Neural cell (in vitro differentiated cells): Measurements from ENCODE around the gene SLC18A2. TPM values are rescaled to one million over a fixed set of nuclear protein-coding genes. Genes with fewer than 3 reads are reported as not detected.

Experiments
- H2AFZ ChIP-seq: fragments of 200-600, 300-800 bp; sonication (generic), shearing (Covaris generic); 2 replicates; pipeline ENCODE4 v1.6.0; 2014; ENCODE audit warnings: low read depth, mild to moderate bottlenecking, antibody characterized with exemption, low read length, moderate library complexity
- H3F3A ChIP-seq: fragments of 200-600 bp; shearing (Covaris generic); 2 replicates; pipeline ENCODE4 v1.6.1; 2016; ENCODE audit warnings: mild to moderate bottlenecking, moderate library complexity, mixed read lengths, antibody characterized with exemption, low read length; ENCODE audit not compliant: insufficient read depth, poor library complexity, severe bottlenecking
- H3K27ac ChIP-seq: fragments of 200-600, 300-800 bp; sonication (generic), shearing (Covaris generic); 2 replicates; pipeline ENCODE4 v1.5.1; 2014; ENCODE audit warnings: mild to moderate bottlenecking, low read length, moderate library complexity
- H3K27me3 ChIP-seq: fragments of 300-800, 200-600 bp; sonication (generic), shearing (Covaris generic); 2 replicates; pipeline ENCODE4 v1.6.0; 2014; ENCODE audit warnings: mild to moderate bottlenecking, low read depth, low read length, moderate library complexity; ENCODE audit not compliant: insufficient read depth
- H3K36me3 ChIP-seq: fragments of 300-800, 200-600 bp; sonication (generic), shearing (Covaris generic); 2 replicates; pipeline ENCODE4 v1.5.1; 2014; ENCODE audit warnings: mild to moderate bottlenecking, antibody characterized with exemption, low read length, moderate library complexity; ENCODE audit not compliant: insufficient read depth
- H3K4me2 ChIP-seq: fragments of 300-800, 200-600 bp; sonication (generic), shearing (Covaris generic); 2 replicates; pipeline ENCODE4 v1.6.0; 2014; ENCODE audit warnings: mild to moderate bottlenecking, low read length
- H3K4me3 ChIP-seq: fragments of 300-800, 200-600 bp; sonication (generic), shearing (Covaris generic); 2 replicates; pipeline ENCODE4 v1.5.1; 2014; ENCODE audit warnings: mild to moderate bottlenecking, low read length, moderate library complexity
- H3K79me2 ChIP-seq: fragments of 200-600 bp; shearing (Covaris generic); replicated peaks from 2 replicates; pipeline ENCODE4 v1.6.0; 2014; ENCODE audit warnings: mild to moderate bottlenecking, low read length, moderate library complexity; ENCODE audit not compliant: insufficient read depth
- H3K9ac ChIP-seq: fragments of 300-800, 200-600 bp; sonication (generic), shearing (Covaris generic); 2 replicates; pipeline ENCODE4 v1.6.1; 2016; ENCODE audit warnings: mild to moderate bottlenecking, low read length, mixed read lengths
- H3K9me2 ChIP-seq: fragments of 200-600 bp; shearing (Covaris generic); 2 replicates; pipeline ENCODE4 v1.6.1; 2016; ENCODE audit warnings: mild to moderate bottlenecking, low read length, mixed read lengths; ENCODE audit not compliant: insufficient read depth
- H3K9me3 ChIP-seq: fragments of 200-600, 300-800 bp; sonication (generic), shearing (Covaris generic); 2 replicates; pipeline ENCODE4 v1.6.1; 2016; ENCODE audit warnings: mild to moderate bottlenecking, mixed run types, low read length, moderate library complexity, mixed read lengths
- H4K20me1 ChIP-seq: fragments of 200-600 bp; shearing (Covaris generic); 2 replicates; pipeline ENCODE4 v1.6.1; 2016; ENCODE audit warnings: mild to moderate bottlenecking, mixed run types; ENCODE audit not compliant: insufficient read depth
- CTCF ChIP-seq: fragments of 450-650 bp; IDR thresholded peaks from 2 replicates; pipeline ENCODE4 v1.5.1; 2014; ENCODE audit warnings: antibody characterized with exemption, mild to moderate bottlenecking, moderate library complexity; ENCODE audit not compliant: poor library complexity, severe bottlenecking
- EP300 ChIP-seq: fragments of 450-650 bp; conservative IDR thresholded peaks from 2 replicates; pipeline ENCODE4 v1.6.1; 2014; ENCODE audit warnings: antibody characterized with exemption, mild to moderate bottlenecking, moderate library complexity; ENCODE audit not compliant: poor library complexity, severe bottlenecking
- EZH2 ChIP-seq: fragments of 200-600, 300-800 bp; shearing (Covaris generic), sonication (generic); IDR thresholded peaks from 2 replicates; pipeline ENCODE4 v1.6.1; 2014; ENCODE audit warnings: antibody characterized with exemption, low read length, borderline replicate concordance, mild to moderate bottlenecking; ENCODE audit not compliant: insufficient read depth, poor library complexity, severe bottlenecking
- MXI1 ChIP-seq: fragments of 450-650 bp; conservative IDR thresholded peaks from 2 replicates; pipeline ENCODE4 v1.6.1; 2014; ENCODE audit warnings: antibody characterized with exemption, mild to moderate bottlenecking; ENCODE audit not compliant: poor library complexity, severe bottlenecking
- POLR2AphosphoS5 ChIP-seq: IDR thresholded peaks from 2 replicates; pipeline ENCODE4 v1.6.1; 2012
- RAD21 ChIP-seq: fragments of 450-650 bp; conservative IDR thresholded peaks from 2 replicates; pipeline ENCODE4 v1.6.1; 2014; ENCODE audit warnings: antibody characterized with exemption, mild to moderate bottlenecking, moderate library complexity
- REST ChIP-seq: IDR thresholded peaks from 2 replicates; pipeline ENCODE4 v1.6.1; 2012; ENCODE audit warnings: borderline replicate concordance
- SMC3 ChIP-seq: fragments of 450-650 bp; conservative IDR thresholded peaks from 2 replicates; pipeline ENCODE4 v1.6.1; 2014; ENCODE audit warnings: antibody characterized with exemption, mild to moderate bottlenecking, moderate library complexity; ENCODE audit not compliant: poor library complexity
- TAF1 ChIP-seq: IDR thresholded peaks from 2 replicates; pipeline ENCODE4 v1.6.1; 2012; ENCODE audit warnings: low read depth
- polyA plus RNA-seq: library from polyadenylated mRNA; depleted of rRNA; stranded (reverse); fragments of >200 nt; gene quantifications from 2 replicates; pipeline ENCODE4 v1.2.3, GENCODE V29; 2014

Gene SLC18A2
- polyA plus RNA-seq, 1 donor from 2014 or later, result 0.05 TPM

- Histone ChIP-seq H3F3A (no peaks in the 10 kb centered on the region), H3K27me3 (no peaks in the 10 kb centered on the region), H3K9ac (no peak overlapping the region), H3K4me2 (no peak overlapping the region), H3K79me2 (no peaks in the 10 kb centered on the region), H2AFZ (no peak overlapping the region), H3K9me2 (no peaks in the 10 kb centered on the region), H3K36me3 (no peaks in the 10 kb centered on the region), H3K9me3 (no peaks in the 10 kb centered on the region), H3K4me3 (no peak overlapping the region), H4K20me1 (no peaks in the 10 kb centered on the region), H3K27ac (no peak overlapping the region)
- no peak for TF ChIP-seq POLR2AphosphoS5
Observed at GRCh38 chr10:117262291-117262902, 21.5 kb downstream of the SLC18A2 start.

GRCh38 chr10:117262903-117263293, 22.0 kb downstream of the SLC18A2 start:
- H3K36me3 ChIP-seq, result no peaks in the 10 kb centered on the region
- no peak overlapping the region for H2AFZ ChIP-seq
- H3K9ac ChIP-seq, result no peak overlapping the region
- TF ChIP-seq MXI1 (no peak), TAF1 (no peak), POLR2AphosphoS5 (no peak), EP300 (no peak), SMC3 (no peak), CTCF (no peak), RAD21 (no peak), EZH2 (no peak)
- H3K4me2 ChIP-seq, result no peak overlapping the region
- no peaks in the 10 kb centered on the region for H3K79me2 ChIP-seq
- H3K27ac ChIP-seq, result no peak overlapping the region
- no peaks in the 10 kb centered on the region for H3K9me2 ChIP-seq
- no peaks in the 10 kb centered on the region for H3K9me3 ChIP-seq
- no peak overlapping the region for H3K4me3 ChIP-seq
- no peaks in the 10 kb centered on the region for H4K20me1 ChIP-seq
- no peaks in the 10 kb centered on the region for H3F3A ChIP-seq
- no peaks in the 10 kb centered on the region for H3K27me3 ChIP-seq

GRCh38 chr10:117264782-117265181, 23.9 kb downstream of the SLC18A2 start:
- Histone ChIP-seq H3K27me3 (no peaks in the 10 kb centered on the region), H3K79me2 (no peaks in the 10 kb centered on the region), H3K36me3 (no peaks in the 10 kb centered on the region), H3K9ac (no peak overlapping the region), H3K27ac (no peak overlapping the region), H3K4me2 (no peak overlapping the region), H3K4me3 (no peak overlapping the region), H3K9me3 (no peaks in the 10 kb centered on the region), H3K9me2 (no peaks in the 10 kb centered on the region), H4K20me1 (no peaks in the 10 kb centered on the region), H2AFZ (no peak overlapping the region), H3F3A (no peaks in the 10 kb centered on the region)
- TF ChIP-seq CTCF, result no peak
- no peak for TF ChIP-seq POLR2AphosphoS5
- TF ChIP-seq MXI1, result no peak
- no peak for TF ChIP-seq REST
- TF ChIP-seq EZH2, result no peak
- no peak for TF ChIP-seq EP300
- TF ChIP-seq SMC3, result no peak
